DND-41 (cell line): ENCODE results near the gene CCSAP.

Source experiments
- ATAC-seq: fragments of 200-7000 bp; cut with Tn5 transposase; 3 replicates; pipeline ENCODE4 v1.9.1; 2021; ENCODE audit warnings: low read depth; ENCODE audit not compliant: insufficient read depth
- DNase-seq: peaks from one replicate; pipeline ENCODE4 v3.0.0-alpha.2; 2020
- H2AFZ ChIP-seq: 2 replicates; pipeline ENCODE4 v1.6.0; 2012; ENCODE audit warnings: low read depth, low read length
- H3K27ac ChIP-seq: 2 replicates; pipeline ENCODE4 v1.5.1; 2012; ENCODE audit warnings: low read length, inconsistent platforms
- H3K27me3 ChIP-seq: fragments of 200-600 bp; sonication (generic); 2 replicates; pipeline ENCODE4 v1.6.0; 2012; ENCODE audit warnings: low read length, mild to moderate bottlenecking, inconsistent platforms; ENCODE audit not compliant: insufficient read depth, poor library complexity
- H3K36me3 ChIP-seq: 2 replicates; pipeline ENCODE4 v1.5.1; 2012; ENCODE audit warnings: low read length, inconsistent platforms; ENCODE audit not compliant: insufficient read depth
- H3K4me1 ChIP-seq: 2 replicates; pipeline ENCODE4 v1.5.1; 2012; ENCODE audit warnings: mild to moderate bottlenecking, low read length; ENCODE audit not compliant: insufficient read depth
- H3K4me2 ChIP-seq: 2 replicates; pipeline ENCODE4 v1.6.0; 2012; ENCODE audit warnings: mild to moderate bottlenecking, moderate library complexity, low read length, inconsistent platforms; ENCODE audit not compliant: insufficient read depth
- H3K4me3 ChIP-seq, 2 experiments: fragments of 200-600 bp in 1 of 2; shearing (Covaris generic) in 1 of 2; 2 replicates each; pipeline ENCODE4 v1.5.1; 2012 to 2016; ENCODE audit warnings: inconsistent platforms in 2 of 2, low read length in 2 of 2, mild to moderate bottlenecking in 2 of 2, low read depth in 1 of 2, moderate library complexity in 1 of 2
- H3K79me2 ChIP-seq: 2 replicates; pipeline ENCODE4 v1.6.0; 2012; ENCODE audit warnings: low read length, inconsistent platforms; ENCODE audit not compliant: insufficient read depth
- H3K9ac ChIP-seq: 2 replicates; pipeline ENCODE4 v1.6.0; 2012; ENCODE audit warnings: low read depth, mild to moderate bottlenecking, inconsistent platforms, low read length, moderate library complexity
- H3K9me3 ChIP-seq: 2 replicates; pipeline ENCODE4 v1.5.1; 2012; ENCODE audit warnings: low read length, moderate library complexity, mild to moderate bottlenecking, inconsistent platforms; ENCODE audit not compliant: insufficient read depth, severe bottlenecking
- H4K20me1 ChIP-seq: 2 replicates; pipeline ENCODE4 v1.6.0; 2012; ENCODE audit warnings: low read length; ENCODE audit not compliant: insufficient read depth
- CTCF ChIP-seq: IDR thresholded peaks from 2 replicates; pipeline ENCODE4 v1.5.1; 2012; ENCODE audit warnings: borderline replicate concordance, low read length, moderate library complexity, mild to moderate bottlenecking; ENCODE audit not compliant: poor library complexity, severe bottlenecking; ENCODE audit errors: extremely low read depth
- EZH2 ChIP-seq: IDR thresholded peaks from 3 replicates; pipeline ENCODE4 v1.6.1; 2012; ENCODE audit warnings: borderline replicate concordance, low read depth, mild to moderate bottlenecking, moderate library complexity, low read length, inconsistent platforms; ENCODE audit not compliant: severe bottlenecking

The CCSAP gene

DNA sequence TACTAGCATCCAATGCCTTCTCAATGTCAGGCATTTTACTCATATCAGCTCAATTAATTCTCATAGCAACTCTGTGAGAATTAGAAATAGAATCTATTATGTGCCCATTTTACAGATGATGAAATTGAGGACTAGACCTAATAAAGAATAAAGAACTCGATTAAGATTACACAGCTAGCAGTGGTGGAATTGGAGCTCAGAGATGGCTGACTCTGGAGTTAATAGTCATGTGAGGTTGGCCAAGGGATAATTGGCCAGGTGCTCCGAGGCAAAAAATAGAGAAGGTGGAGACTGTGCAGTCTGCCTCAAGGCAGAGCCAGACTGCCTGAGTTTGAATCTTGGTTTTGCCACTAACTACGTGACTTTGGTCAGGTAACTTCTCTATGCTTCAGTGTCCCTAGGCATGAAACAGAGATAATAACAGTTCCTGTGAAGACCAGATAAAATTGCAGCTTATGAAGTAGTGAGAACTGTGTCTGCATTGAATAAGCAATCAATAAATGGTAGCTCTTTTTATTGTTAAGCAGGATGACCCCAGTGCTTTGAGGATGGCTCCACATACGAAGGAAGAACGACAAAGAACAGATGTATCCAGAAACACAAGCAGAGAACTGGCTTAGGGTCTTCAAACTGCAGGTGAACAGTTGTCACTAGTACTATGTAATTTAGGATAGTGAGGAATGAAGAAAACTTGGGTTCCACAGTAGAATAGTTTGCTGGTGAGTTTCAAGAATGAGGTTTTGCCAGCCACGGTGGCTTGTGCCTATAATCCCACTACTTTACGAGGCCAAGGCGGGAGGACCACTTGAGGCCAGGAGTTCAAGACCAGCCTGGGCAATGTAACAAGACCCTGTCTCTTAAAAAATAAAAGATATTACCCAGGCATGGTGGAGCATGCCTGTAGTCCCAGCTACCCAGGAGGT is 6.9 kb upstream of the CCSAP start:
- DNase-seq: no peak
- no peak overlapping the region for H2AFZ ChIP-seq
- H4K20me1 ChIP-seq: no peaks in the 10 kb centered on the region
- peaks cover 5% of the 10 kb centered on the region for H3K27me3 ChIP-seq
- H3K9me3 ChIP-seq: peaks cover 3% of the 10 kb centered on the region
- H3K4me1 ChIP-seq: no peaks in the 10 kb centered on the region
- H3K4me3 ChIP-seq: no peak overlapping the region
- no peak for ATAC-seq
- no peaks in the 10 kb centered on the region for H3K36me3 ChIP-seq
- no peak overlapping the region for H3K4me2 ChIP-seq
- H3K79me2 ChIP-seq: no peaks in the 10 kb centered on the region
- TF ChIP-seq CTCF: no peak
- no peak for TF ChIP-seq EZH2
- no peak overlapping the region for H3K27ac ChIP-seq
- H3K9ac ChIP-seq: no peak overlapping the region

GRCh38 chr1:229347528-229347927 is 4.7 kb upstream of the CCSAP start:
- TF ChIP-seq CTCF (no peak), EZH2 (no peak)
- no peak overlapping the region for H3K4me2 ChIP-seq
- no peak for ATAC-seq

DNA sequence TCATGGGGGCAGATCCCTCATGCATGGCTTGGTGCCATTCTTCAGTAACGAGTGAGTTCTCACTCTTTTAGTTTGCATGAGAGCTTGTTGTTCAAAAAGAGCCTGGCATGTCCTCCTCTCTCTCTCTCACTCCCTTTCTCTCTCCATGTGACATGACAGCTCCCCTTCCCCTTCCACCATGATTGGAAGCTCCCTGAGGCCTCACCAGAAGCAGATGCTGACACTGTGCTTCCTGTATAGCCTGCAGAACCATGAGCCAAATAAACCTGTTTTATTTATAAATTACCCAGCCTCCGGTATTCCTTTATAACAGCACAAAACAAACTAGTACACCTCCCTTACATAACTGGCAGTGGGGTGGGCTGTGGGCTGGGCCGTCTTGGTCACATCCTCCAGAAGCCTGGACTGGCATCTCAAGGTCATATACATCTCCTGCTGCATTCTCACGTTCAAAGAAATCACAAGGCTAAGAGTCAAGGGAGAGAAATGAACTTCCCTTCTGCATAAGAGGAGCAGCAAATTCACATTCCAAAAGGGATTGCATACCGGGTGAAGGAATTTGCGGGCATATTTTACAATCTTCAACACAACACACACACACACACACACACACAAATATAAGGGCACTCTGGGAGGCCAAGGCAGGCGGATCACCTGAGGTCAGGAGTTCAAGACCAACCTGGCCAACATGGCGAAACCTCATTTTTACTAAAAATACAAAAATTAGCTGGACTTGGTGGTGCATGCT is 2.3 kb upstream of the CCSAP start:
- no peak for DNase-seq
- no peak for ATAC-seq
- Histone ChIP-seq H3K36me3 (peaks cover 5% of the 10 kb centered on the region; the same call in 1 of the 2 replicates), H3K4me2 (no peak overlapping the region), H2AFZ (no peak overlapping the region), H4K20me1 (0 out of 2 replicates have a peak, but pooled peaks cover 7% of the 10 kb centered on the region), H3K27ac (no peak overlapping the region), H3K4me1 (peaks cover 30% of the 10 kb centered on the region), H3K4me3 (no peak overlapping the region), H3K79me2 (peaks cover 21% of the 10 kb centered on the region), H3K27me3 (no peaks in the 10 kb centered on the region), H3K9ac (no peak overlapping the region), H3K9me3 (no peaks in the 10 kb centered on the region)
- TF ChIP-seq CTCF: no peak
- TF ChIP-seq EZH2: no peak

More at GRCh38 chr1:229347528-229347927, 4.7 kb upstream of the CCSAP start:
- Histone ChIP-seq H3K9ac (no peak overlapping the region), H3K4me3 (no peak overlapping the region), H4K20me1 (no peaks in the 10 kb centered on the region), H2AFZ (no peak overlapping the region), H3K27me3 (peaks cover 5% of the 10 kb centered on the region), H3K4me1 (peaks cover 15% of the 10 kb centered on the region), H3K9me3 (no peaks in the 10 kb centered on the region), H3K79me2 (no peaks in the 10 kb centered on the region), H3K36me3 (no peaks in the 10 kb centered on the region), H3K27ac (no peak overlapping the region)
- no peak for DNase-seq
